ENCODE measurements around the gene OIT3.

Gene OIT3

DNA sequence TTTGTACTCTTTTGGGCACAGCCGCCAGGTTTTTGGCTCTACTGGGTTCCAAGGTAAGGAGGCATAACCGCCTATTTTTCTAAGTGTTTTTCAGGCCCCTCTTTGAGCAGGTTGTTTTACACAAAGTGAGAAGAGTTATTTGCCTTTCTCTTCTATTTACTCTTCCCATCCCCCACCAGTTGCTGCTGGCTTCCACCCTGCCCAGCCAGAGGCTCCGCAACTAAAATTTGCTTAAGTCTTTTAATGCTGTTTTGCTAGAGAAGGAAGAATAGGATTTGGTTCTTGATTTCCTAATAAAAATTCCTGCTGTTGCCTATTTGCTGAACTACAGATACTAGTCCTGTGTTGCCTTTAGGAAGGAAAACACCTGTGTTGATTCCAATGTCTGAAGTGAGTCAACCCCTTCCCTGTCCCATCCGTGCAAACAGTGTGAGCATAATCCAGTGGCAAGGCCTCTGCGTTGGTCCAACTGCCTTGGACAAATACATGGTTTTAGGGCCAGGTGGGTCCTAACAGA is 59.2 kb downstream of the OIT3 start:
- DNase-seq (ENCODE audit: low read depth), result no peak

DNA sequence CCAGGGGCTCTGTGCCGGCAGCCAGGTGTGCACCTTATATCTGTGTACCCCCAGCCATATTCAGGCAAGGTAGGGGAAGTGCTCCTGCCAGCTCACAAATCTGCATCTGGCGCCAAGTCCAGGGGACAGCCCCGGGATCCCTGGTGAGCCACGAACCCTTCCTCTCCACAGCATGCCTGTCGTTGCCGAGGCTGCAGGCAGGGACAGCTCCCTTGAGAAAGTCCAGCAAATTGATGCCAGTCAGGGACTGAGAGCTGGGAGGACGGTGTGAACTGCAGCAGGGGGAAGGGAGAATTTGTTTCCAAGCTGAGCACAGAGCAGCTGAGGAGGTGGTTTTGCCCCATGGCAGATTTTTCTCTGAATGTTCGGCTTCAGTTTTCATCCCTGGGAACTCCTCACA is 60.1 kb downstream of the OIT3 start:
- DNase-seq (ENCODE audit: low read depth), result no peak

DNA sequence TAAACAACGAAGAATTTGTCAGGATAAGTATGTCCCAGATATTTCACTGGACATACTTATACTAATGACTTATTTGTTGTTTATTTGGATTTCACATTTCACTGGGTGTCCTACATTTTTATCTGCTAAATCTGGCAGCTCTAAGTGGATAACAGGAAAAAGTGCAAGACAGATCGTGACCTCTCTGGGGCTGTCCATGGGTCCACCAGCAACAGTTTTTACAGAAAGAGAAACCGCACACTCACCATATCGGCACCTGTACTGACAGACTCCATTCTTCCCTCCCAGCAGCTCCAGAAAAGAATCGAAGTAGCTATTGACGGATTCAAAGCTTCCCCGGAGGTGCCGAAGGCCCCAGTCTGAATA is 60.7 kb downstream of the OIT3 start:
- DNase-seq (ENCODE audit: low read depth), result no peak

DNA sequence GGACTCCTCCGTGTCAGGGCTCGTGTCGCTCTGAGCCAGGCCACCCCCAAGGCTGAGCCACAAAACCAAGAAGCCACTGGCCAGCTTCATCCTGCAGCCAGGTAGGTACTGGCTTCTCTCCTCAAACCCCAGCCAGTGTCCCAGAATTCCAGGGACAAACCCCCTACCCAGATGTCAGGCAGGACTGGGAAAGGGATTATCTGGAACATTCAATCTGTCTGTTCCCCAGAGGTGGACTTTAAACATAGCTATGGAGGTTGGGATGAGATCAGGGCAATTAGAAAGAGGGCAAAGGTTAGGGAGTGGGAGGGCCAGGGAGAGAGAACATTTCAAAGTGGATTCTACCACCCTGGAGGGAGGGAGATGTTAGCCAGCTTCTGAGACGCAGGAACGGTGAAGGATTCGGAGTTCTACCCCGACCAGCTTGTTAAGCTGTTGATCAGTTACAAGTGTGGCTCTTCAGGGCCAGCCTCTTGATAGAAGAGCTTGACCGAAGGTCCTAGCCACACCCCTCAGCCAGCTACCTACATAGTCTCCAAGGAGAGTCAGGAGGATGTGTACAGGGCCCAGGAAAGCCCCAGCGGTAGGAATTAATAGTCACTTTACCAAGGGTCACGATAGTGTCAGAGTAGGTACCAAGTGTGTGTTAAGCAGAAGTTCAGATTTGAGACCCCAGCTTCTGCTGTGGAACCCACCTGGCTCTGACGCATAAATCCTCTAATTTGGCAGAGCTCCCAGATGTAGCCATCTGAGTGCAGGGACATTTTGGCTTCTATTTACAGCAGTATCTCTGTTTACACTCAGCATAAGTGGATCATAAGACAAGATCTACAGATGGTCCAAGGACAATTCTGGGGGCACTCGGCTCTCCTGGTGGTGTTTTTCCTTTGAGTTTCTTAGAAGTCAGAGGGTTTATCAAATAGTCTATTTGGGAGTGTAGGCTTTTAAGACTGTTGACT is 61.3 kb downstream of the OIT3 start, which contains the start of gene PLA2G12B:
PLA2G12B (minus strand) TSS at position 211 of the 959 bp plus-strand sequence; CDS start at position 90, 121 bp downstream.
- DNase-seq (ENCODE audit: low read depth), result no peak

DNA sequence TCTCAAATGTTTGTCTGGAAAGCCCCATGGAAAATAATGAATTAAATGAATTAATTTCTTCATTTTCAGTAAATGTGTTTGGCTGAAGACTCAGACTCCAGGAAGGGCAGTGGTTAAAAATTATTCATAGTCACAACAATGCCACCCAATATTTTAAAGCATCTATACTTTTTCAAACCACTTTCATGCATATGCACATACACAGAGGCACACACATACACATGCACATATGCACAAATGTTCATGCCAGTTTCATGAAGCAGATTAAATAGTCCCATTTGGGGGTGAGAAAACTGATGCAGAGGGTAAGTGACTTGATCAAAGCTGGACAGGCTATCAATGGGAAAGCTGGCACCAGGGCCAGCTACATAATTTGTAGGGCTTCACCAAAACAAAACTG is 62.5 kb downstream of the OIT3 start:
- DNase-seq (ENCODE audit: low read depth), result no peak

DNA sequence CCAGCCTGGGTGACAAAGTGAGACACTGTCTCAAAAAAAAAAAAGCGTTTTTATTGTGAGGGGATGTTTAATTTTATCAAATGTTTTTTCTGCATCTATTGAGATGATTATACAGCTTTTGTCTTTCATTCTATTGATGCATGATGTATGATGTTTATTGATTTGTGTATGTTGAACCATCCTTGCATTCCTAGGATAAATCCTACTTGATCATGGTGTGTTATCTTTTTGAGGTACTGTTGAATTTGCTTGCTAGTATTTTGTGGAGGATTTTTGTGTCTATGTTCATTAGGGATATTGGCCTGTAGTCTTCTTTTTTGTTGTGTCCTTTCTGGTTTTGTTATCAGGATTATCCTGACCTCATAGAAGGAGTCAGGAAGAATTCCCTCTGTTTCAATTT is 83.3 kb downstream of the OIT3 start:
- no peak for DNase-seq (ENCODE audit: low read depth)

DNA sequence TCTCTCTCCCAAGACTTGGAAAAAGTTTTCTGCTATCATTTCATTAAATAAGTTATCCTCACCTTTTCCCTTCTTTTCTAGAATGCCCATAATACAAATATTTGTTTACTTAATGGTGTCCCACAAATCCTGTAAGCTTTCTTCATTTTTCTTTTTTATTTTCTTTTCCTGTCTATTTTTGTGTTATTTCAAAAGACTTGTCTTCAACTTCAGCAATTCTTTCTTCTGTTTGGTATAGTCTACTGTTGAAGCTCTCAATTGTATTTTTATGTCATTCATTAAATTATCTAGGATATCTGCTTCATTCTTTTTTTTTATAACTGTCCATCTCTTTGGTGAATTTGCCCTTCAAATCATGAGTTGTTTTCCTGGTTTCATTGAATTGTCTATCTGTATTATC is 86.2 kb downstream of the OIT3 start:
- no peak for DNase-seq (ENCODE audit: low read depth)

DNA sequence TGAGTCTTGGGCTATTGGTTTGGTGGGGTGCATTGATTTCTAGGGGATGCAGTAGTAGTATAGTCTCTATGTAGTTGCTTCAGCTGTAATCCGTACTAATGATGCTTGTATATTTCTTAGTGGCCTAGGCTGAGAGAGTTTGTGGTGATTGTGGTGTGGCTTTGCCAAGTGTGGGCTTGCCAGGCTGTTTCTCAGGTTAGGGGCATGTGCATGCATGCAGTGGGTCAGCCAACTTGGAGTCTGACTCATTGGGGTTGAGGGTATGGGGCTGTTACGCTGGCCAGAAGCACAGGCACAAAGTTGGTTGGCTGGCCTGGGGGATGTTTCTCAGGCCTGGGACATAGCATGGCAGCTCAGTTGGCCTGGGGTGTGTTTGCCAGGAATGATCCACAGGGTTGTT is 86.8 kb downstream of the OIT3 start:
- no peak for DNase-seq (ENCODE audit: low read depth)

DNA sequence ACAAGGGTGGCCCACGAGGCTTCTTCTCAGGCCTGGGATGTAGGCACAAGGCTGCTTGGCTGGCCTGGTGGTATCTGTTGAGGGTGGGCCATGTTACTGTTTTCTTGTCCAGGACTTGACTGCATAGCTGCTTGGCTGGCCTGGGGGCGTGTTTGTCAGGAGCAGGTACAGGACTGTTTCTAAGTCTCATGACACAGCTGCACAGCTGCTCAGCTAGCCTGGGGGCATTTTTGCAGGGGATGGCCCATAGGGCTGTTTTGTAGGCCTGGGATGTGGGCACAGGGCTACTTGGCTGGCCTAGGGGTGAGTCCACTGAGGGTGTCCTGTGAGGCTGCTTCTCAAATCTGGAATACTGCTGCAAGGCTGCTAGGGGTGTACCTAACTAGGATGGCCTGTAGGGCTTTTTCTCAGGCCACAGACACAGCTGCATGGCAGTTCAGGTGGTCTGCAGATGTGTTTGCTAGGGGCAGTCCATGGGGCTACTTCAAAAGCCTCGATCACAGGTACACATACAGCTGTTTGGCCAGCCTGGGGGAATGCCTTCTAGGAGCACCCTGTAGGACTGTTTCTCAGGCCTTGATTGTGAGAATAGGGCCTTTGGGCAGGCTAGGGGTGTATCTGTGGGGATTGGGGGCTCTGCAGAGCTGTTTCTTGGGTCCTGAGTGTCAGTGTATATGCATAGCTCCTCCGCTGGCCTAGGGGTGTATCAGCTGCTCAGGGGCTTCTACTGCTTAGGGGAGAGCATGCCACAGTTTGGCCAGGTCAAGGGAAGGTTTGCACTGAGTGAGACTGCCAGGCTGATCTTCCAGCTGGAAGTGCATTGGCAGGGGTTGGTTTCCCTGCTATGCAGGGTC is 87.7 kb downstream of the OIT3 start:
- no peak for DNase-seq (ENCODE audit: low read depth)

DNA sequence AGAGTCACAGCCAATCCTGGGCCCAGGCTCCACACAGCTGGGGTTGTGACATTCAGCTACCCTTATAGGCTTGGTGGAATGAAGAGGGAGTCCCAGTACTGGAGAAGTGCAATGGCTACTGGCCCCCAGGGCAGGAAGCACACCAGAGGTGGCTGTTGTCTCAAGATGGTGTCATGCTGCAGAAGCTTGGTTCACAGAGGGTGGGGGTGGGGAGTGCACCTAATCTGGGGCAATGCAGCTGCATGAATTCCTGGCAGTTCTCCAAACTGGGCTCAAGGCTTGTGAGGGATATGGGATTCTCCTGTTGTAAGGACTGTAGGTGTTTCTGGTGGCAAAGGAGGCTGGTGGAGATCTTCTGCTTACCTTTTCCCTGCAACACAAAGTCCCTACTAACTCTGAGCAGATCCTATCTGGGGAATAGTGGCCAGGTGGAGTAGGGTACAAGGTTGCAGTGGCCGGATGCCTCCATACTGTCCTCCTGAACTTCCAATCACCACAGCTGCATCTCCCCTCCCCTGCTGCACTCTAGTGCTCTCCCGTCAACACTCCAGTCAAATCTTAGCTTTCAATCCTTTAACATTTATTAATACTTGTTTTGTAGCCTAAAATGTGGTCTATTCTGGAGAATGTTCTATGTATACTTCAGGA is 88.5 kb downstream of the OIT3 start:
- DNase-seq (ENCODE audit: low read depth), result no peak
